ENCODE results near the gene BAZ1B. TPM values are rescaled to one million over a fixed set of nuclear protein-coding genes. Genes with fewer than 3 reads are reported as not detected.

Gene BAZ1B
- total RNA-seq, 1 experiment from 2014 or later, result 44.6 TPM

- no TSS peak for BruUV-seq (replicated peaks)
- Mint-ChIP-seq H3K27me3 (ENCODE audit: unreplicated experiment) (no peaks in the 10 kb centered on the region), H3K4me3 (ENCODE audit: low read depth, unreplicated experiment) (no peak overlapping the region), H3K27ac (ENCODE audit: unreplicated experiment) (no peak overlapping the region), H3K9me3 (ENCODE audit: low read depth, unreplicated experiment) (no peaks in the 10 kb centered on the region), H3K36me3 (ENCODE audit: insufficient read depth, unreplicated experiment) (peaks cover 18% of the 10 kb centered on the region), H3K4me1 (ENCODE audit: low read depth, unreplicated experiment) (peaks cover 8% of the 10 kb centered on the region)
- CTCF ChIA-PET, result no interaction called here
- no peak for DNase-seq
- no peak for TF ChIP-seq CTCF (IDR thresholded peaks at IDR 0.05; ENCODE audit: unreplicated experiment)
- intact Hi-C loops (cut with micrococcal nuclease; ENCODE audit: unreplicated experiment), result no loop called here
These were observed 6.9 kb downstream of the BAZ1B start for GRCh38 chr7:73515178-73515577.

DNA sequence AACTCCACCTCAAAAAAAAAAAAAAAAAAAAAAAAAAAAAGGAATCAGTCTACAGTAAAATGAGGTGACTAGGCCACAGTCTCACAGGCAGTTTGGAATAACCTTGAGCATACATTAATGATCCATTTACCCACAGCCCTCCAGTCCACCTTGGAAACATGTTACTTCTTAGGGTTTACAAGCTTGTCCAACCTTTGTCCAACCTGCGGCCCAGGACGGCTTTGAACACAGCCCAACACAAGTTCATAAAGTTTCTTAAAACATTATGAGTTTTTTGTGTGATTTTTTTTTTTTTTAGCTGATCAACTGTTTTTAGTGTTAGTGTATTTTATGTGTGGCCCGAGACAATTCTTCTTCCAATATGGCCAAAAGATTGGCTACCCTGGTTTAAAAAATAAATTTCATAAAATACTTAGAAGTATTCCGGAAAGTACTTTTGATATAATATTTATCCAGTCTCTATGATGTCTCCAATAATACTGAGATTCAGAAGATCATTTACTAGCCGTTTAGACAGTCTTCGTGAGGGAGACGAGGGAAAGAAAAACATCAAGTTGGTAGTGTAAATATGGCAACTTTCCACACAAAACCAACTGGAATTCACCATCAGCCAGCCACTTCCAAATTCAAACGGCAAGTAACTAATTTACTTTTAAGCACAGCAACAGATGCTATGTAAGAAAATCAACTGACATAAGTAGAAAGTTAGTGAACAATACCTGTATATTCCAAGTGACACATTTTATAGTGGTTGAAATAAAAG, 9.9 kb downstream of the BAZ1B start:
- H3K36me3 Mint-ChIP-seq (ENCODE audit: insufficient read depth, unreplicated experiment), result peaks cover 18% of the 10 kb centered on the region
- intact Hi-C loops (cut with micrococcal nuclease; ENCODE audit: unreplicated experiment), result no loop called here
- H3K4me1 Mint-ChIP-seq (ENCODE audit: low read depth, unreplicated experiment), result no peaks in the 10 kb centered on the region
- no peak for TF ChIP-seq CTCF (IDR thresholded peaks at IDR 0.05; ENCODE audit: unreplicated experiment)
- H3K4me3 Mint-ChIP-seq (ENCODE audit: low read depth, unreplicated experiment), result no peak overlapping the region
- no peak for DNase-seq
- CTCF ChIA-PET, result interaction anchor here (0.5 kb wide), 1 partner anchor 189 kb away, joined by 4 read pairs; no protein-coding TSS in a partner anchor
- H3K27me3 Mint-ChIP-seq (ENCODE audit: unreplicated experiment), result no peaks in the 10 kb centered on the region
- no peaks in the 10 kb centered on the region for H3K9me3 Mint-ChIP-seq (ENCODE audit: low read depth, unreplicated experiment)
- no peak overlapping the region for H3K27ac Mint-ChIP-seq (ENCODE audit: unreplicated experiment)
- no TSS peak for BruUV-seq (replicated peaks)

DNA sequence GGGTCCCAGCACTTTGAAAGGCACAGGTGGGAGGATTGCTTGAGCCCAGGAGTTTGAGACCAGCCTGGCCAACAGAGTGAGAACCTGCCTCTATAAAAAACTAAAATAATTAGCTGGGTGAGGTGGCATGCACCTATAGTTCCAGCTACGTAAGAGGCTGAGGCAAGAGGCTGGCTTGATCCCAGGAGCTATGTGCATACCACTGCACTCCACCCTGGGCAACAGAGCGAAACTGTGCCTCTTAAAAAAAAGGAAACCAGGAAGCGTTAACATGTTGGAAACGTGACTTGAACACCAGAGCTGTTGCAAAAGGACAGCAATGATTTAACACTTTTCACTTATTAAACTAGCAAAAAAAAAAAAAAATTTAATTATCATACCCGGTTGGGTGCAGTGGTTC, 12.6 kb downstream of the BAZ1B start:
- peaks cover 21% of the 10 kb centered on the region for H3K36me3 Mint-ChIP-seq (ENCODE audit: insufficient read depth, unreplicated experiment)
- intact Hi-C loops (cut with micrococcal nuclease; ENCODE audit: unreplicated experiment), result no loop called here
- no peaks in the 10 kb centered on the region for H3K27me3 Mint-ChIP-seq (ENCODE audit: unreplicated experiment)
- no peaks in the 10 kb centered on the region for H3K4me1 Mint-ChIP-seq (ENCODE audit: low read depth, unreplicated experiment)
- CTCF ChIA-PET, result no interaction called here
- TF ChIP-seq CTCF (IDR thresholded peaks at IDR 0.05; ENCODE audit: unreplicated experiment), result no peak
- DNase-seq, result no peak
- no peak overlapping the region for H3K4me3 Mint-ChIP-seq (ENCODE audit: low read depth, unreplicated experiment)
- no TSS peak for BruUV-seq (replicated peaks)
- no peaks in the 10 kb centered on the region for H3K9me3 Mint-ChIP-seq (ENCODE audit: low read depth, unreplicated experiment)
- no peak overlapping the region for H3K27ac Mint-ChIP-seq (ENCODE audit: unreplicated experiment)

- CTCF ChIA-PET, result interaction anchor here (0.6 kb wide), 1 partner anchor 375 kb away, joined by 3 read pairs; no protein-coding TSS in a partner anchor
- H3K4me1 Mint-ChIP-seq (ENCODE audit: low read depth, unreplicated experiment), result no peaks in the 10 kb centered on the region
- TF ChIP-seq CTCF (IDR thresholded peaks at IDR 0.05; ENCODE audit: unreplicated experiment), result no peak
These were observed 14.5 kb downstream of the BAZ1B start for GRCh38 chr7:73507556-73507955.

More at GRCh38 chr7:73507556-73507955, 14.5 kb downstream of the BAZ1B start:
- no peak for DNase-seq
- H3K9me3 Mint-ChIP-seq (ENCODE audit: low read depth, unreplicated experiment), result no peaks in the 10 kb centered on the region
- no peak overlapping the region for H3K27ac Mint-ChIP-seq (ENCODE audit: unreplicated experiment)
- peaks cover 18% of the 10 kb centered on the region for H3K36me3 Mint-ChIP-seq (ENCODE audit: insufficient read depth, unreplicated experiment)
- intact Hi-C loops (cut with micrococcal nuclease; ENCODE audit: unreplicated experiment), result no loop called here
- no TSS peak for BruUV-seq (replicated peaks)
- H3K27me3 Mint-ChIP-seq (ENCODE audit: unreplicated experiment), result no peaks in the 10 kb centered on the region
- no peak overlapping the region for H3K4me3 Mint-ChIP-seq (ENCODE audit: low read depth, unreplicated experiment)

Measured in Calu3 (cell line).